Esophagus squamous epithelium (tissue), 5 donors: Measurements from ENCODE around the gene GLIS1. TPM values are rescaled to one million over a fixed set of nuclear protein-coding genes. Genes with fewer than 3 reads are reported as not detected.
"Not testable (repeated sequence)": the region's sequence is repeated elsewhere in the genome, so short reads cannot be mapped to it uniquely, and the experiment has no call there.

Experiments
- DNase-seq: peaks from one replicate; lab custom pipeline; 2025; lab: John Stamatoyannopoulos, UW
- H3K27ac ChIP-seq, 4 donors: fragments of 200-600 bp; sonication (generic); one replicate each; pipeline ENCODE4 v1.5.1; 2016 to 2019; ENCODE audit warnings: mild to moderate bottlenecking in 1 of 4
- H3K27me3 ChIP-seq, 4 donors: fragments of 200-600 bp; sonication (generic); 1 replicate in 3 of 4; 2 replicates in 1 of 4; pipeline versions ENCODE4 v1.5.1 to v1.6.0; 2017 to 2021; ENCODE audit warnings: antibody characterized with exemption in 1 of 4
- H3K36me3 ChIP-seq, 3 donors: fragments of 200-600 bp; sonication (generic); one replicate each; pipeline ENCODE4 v1.5.1; 2016 to 2019
- H3K4me1 ChIP-seq, 3 donors: fragments of 200-600 bp; sonication (generic); one replicate each; pipeline ENCODE4 v1.5.1; 2017 to 2019
- H3K4me3 ChIP-seq, 4 donors: fragments of 200-600 bp; sonication (generic); 1 replicate in 3 of 4; 2 replicates in 1 of 4; pipeline ENCODE4 v1.5.1; 2016 to 2019; ENCODE audit warnings: mild to moderate bottlenecking in 2 of 4, moderate library complexity in 1 of 4
- H3K9me3 ChIP-seq, 3 donors: fragments of 200-600 bp; sonication (generic); one replicate each; pipeline ENCODE4 v1.5.1; 2016 to 2019
- CTCF ChIP-seq, 6 experiments: fragments of 450-650 bp in 4 of 6; fragments of 200-600 bp in 2 of 6; sonication (generic) in 2 of 6; IDR thresholded peaks; one replicate each; pipeline ENCODE4 v1.5.1; 2016 to 2019; ENCODE audit warnings: antibody characterized with exemption in 6 of 6, mild to moderate bottlenecking in 4 of 6, moderate library complexity in 4 of 6
- POLR2A ChIP-seq, 4 donors: fragments of 450-650 bp; IDR thresholded peaks; one replicate each; pipeline ENCODE4 v1.6.1; 2017; ENCODE audit warnings: antibody characterized with exemption in 4 of 4, mild to moderate bottlenecking in 4 of 4, moderate library complexity in 3 of 4
- WGBS, 2 donors: methylation state at CpG; one replicate each; pipeline ENCODE4 v1.1.5; 2018; 5-methylcytosine and 5-hydroxymethylcytosine counted together
- intact Hi-C: fragments of 100-400 bp; cut with DNase I; formaldehyde crosslinking; loops from one replicate; pipeline ENCODE4 v1.15.0; 2022
- total RNA-seq, 4 donors: library from RNA; depleted of rRNA; stranded (reverse); fragments of >200 nt; gene quantifications; one replicate each; pipeline ENCODE4 v1.1.0, GENCODE V29; 2016
- donor health status: DM: yes; HTN: yes; CAD: no.

GLIS1 gene
- total RNA-seq, 4 donors from 2014 or later = 0.57 TPM; not detected in 3

GRCh38 chr1:53557369-53557768 is 181.6 kb downstream of the GLIS1 start:
- no peak for TF ChIP-seq CTCF (IDR thresholded peaks at IDR 0.05)
- TF ChIP-seq POLR2A (IDR thresholded peaks at IDR 0.05) = no peak
- H3K9me3 ChIP-seq = no peaks in the 10 kb centered on the region
- 74 to 79% methylated on average over 4 of the region's 4 CpGs for WGBS, 2 donors
- no peaks in the 10 kb centered on the region for H3K4me1 ChIP-seq
- no peak overlapping the region for H3K27ac ChIP-seq
- no peak for DNase-seq
- H3K4me3 ChIP-seq = no peak overlapping the region
- H3K27me3 ChIP-seq = peaks cover 0 to 8% (median 0%) of the 10 kb centered on the region in 4 donors
- no peaks in the 10 kb centered on the region for H3K36me3 ChIP-seq
- intact Hi-C loops = no loop called here

- no peak for DNase-seq
- Histone ChIP-seq H3K36me3 (no peaks in the 10 kb centered on the region), H3K4me3 (no peak overlapping the region), H3K27ac (no peak overlapping the region), H3K4me1 (no peaks in the 10 kb centered on the region), H3K27me3 (peaks cover 0 to 8% (median 0%) of the 10 kb centered on the region in 4 donors), H3K9me3 (no peaks in the 10 kb centered on the region)
- intact Hi-C loops = no loop called here
- 82 to 93% methylated on average over 2 to 3 of the region's 3 CpGs for WGBS, 2 donors
- TF ChIP-seq POLR2A (IDR thresholded peaks at IDR 0.05) = no peak
- TF ChIP-seq CTCF (IDR thresholded peaks at IDR 0.05) = no peak
Measured at GRCh38 chr1:53556657-53557227, 182.2 kb downstream of the GLIS1 start.

- WGBS, 2 donors = 68 to 90% methylated on average over 2 of the region's 2 CpGs
- DNase-seq, intact Hi-C loops: not testable (repeated sequence)
Measured at GRCh38 chr1:53555620-53556326, 183.2 kb downstream of the GLIS1 start.

GRCh38 chr1:53554592-53555305 is 184.2 kb downstream of the GLIS1 start:
- Histone ChIP-seq H3K36me3 (no peaks in the 10 kb centered on the region), H3K27ac (no peak overlapping the region), H3K9me3 (no peaks in the 10 kb centered on the region), H3K4me3 (no peak overlapping the region), H3K27me3 (no peaks in the 10 kb centered on the region), H3K4me1 (no peaks in the 10 kb centered on the region)
- 86 to 100% methylated on average over 5 to 7 of the region's 11 CpGs for WGBS, 2 donors
- intact Hi-C loops = no loop called here
- DNase-seq = no peak
- TF ChIP-seq POLR2A (IDR thresholded peaks at IDR 0.05) (no peak), CTCF (IDR thresholded peaks at IDR 0.05) (no peak)

More at GRCh38 chr1:53555620-53556326, 183.2 kb downstream of the GLIS1 start:
- H3K9me3 ChIP-seq, H3K4me1 ChIP-seq, H3K27me3 ChIP-seq, H3K36me3 ChIP-seq, H3K27ac ChIP-seq, H3K4me3 ChIP-seq: not testable (repeated sequence)

- Histone ChIP-seq H3K9me3 (no peaks in the 10 kb centered on the region), H3K36me3 (no peaks in the 10 kb centered on the region), H3K27ac (no peak overlapping the region), H3K4me1 (no peaks in the 10 kb centered on the region), H3K4me3 (no peak overlapping the region), H3K27me3 (no peaks in the 10 kb centered on the region)
- no peak for TF ChIP-seq CTCF (IDR thresholded peaks at IDR 0.05)
- TF ChIP-seq POLR2A (IDR thresholded peaks at IDR 0.05) = no peak
- intact Hi-C loops = no loop called here
- DNase-seq = no peak
- WGBS, 2 donors = 75 to 81% methylated on average over 3 to 6 of the region's 8 CpGs
Measured at GRCh38 chr1:53553734-53554509, 185.0 kb downstream of the GLIS1 start.
